Activated gamma-delta T cell treated with Interleukin-2 at 50 U/mL for 16 hours (primary cell): ENCODE data around the gene LMO7.
"Not testable (repeated sequence)": the region's sequence is repeated elsewhere in the genome, so short reads cannot be mapped to it uniquely, and the experiment has no call there.

Experiments
- DNase-seq: peaks from one replicate; pipeline ENCODE4 v3.0.0-alpha.2; 2020

Gene LMO7

DNA sequence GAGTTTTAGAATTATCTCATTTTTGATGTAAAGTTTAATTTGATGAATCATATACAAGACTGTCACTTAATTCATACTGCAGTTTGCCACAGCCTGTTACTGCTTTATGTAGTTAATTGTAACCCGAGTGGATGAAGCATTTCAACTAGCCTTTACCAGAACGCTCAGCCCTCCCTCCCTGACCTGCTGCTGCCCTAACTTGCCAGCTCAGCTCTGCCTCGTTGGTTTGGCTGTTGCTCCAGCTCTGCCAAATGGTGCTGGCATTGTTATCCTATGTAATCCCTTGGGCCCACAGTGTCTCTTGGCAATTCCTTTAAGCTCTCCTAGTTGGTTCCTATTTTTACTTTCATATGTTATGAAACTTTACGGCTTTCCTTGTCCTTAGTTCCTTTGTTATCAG is 113.3 kb downstream of the LMO7 start:
- DNase-seq: no peak

DNA sequence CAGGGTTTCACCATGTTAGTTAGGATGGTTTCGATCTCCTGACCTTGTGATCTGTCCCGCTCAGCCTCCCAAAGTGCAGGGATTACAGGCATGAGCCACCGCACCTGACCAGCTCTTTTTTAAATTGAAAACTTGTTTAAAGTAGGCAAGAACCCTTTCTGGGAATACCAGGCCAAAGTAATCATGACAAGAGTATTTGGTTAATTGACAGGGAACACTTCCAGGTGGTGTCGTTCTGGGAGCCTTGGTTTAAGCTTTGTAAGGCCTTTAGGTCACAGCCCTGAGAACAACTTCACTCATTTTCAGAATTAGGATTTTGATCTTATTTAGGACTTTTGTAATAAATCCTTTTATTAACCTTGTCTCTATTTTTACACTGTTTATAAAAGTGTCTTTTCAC is 115.2 kb downstream of the LMO7 start:
- DNase-seq: no peak

- no peak for DNase-seq
These were observed 116.7 kb downstream of the LMO7 start for GRCh38 chr13:75752826-75753225.

- DNase-seq: no peak
These were observed 118.8 kb downstream of the LMO7 start for GRCh38 chr13:75754936-75755335.

- DNase-seq: no peak
These were observed 121.2 kb downstream of the LMO7 start for GRCh38 chr13:75757336-75757735.

DNA sequence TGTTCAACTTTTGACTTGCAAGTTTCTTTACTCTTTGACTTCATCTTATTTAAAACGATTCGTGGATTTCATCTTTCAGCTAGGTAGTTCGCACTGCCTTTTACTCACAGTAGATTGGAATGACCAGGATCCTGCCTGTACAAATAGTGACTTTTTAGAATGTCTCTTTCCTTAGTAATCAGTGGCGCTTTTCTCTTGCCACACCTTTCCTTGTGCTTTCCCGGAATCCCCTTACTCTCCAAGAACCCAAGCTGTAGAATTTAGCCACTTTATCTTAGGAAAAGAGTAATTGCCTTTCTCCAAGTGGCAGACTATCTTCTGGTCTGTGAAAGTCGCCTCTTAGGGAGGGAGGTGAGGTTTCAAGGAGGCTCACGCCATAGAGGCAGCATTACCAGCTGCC is 123.4 kb downstream of the LMO7 start:
- DNase-seq: no peak

GRCh38 chr13:75760131-75761021 is 124.2 kb downstream of the LMO7 start:
- DNase-seq: no peak

- DNase-seq: no peak
These were observed 125.2 kb downstream of the LMO7 start for GRCh38 chr13:75761369-75761768.

GRCh38 chr13:75762076-75762937 is 126.2 kb downstream of the LMO7 start:
- peak; percentile 6 for DNase-seq

DNA sequence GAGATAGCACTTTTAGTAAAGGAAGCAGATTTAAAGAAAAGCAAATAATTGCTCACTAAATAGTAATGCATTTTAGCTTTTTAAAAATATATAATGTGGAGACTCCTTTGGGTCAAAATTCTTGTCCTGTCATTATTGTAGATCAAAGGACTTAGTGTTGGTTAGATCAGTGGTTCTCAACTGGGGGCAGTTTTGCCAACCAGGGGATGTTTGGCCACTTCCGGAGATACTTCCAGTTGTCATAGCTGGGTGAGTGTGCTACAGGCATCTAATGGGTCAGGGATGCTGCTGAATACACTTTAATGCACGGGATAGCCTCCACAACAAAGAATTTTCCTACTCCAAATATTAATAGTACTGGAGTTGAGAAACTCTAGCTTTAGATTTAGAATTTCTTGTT is 126.8 kb downstream of the LMO7 start:
- DNase-seq: no peak

- DNase-seq: no peak
These were observed 127.4 kb downstream of the LMO7 start for GRCh38 chr13:75763512-75763911.

- DNase-seq: no peak
These were observed 128.3 kb downstream of the LMO7 start for GRCh38 chr13:75764251-75764925.

GRCh38 chr13:75764926-75765310 is 128.8 kb downstream of the LMO7 start:
- DNase-seq: no peak

DNA sequence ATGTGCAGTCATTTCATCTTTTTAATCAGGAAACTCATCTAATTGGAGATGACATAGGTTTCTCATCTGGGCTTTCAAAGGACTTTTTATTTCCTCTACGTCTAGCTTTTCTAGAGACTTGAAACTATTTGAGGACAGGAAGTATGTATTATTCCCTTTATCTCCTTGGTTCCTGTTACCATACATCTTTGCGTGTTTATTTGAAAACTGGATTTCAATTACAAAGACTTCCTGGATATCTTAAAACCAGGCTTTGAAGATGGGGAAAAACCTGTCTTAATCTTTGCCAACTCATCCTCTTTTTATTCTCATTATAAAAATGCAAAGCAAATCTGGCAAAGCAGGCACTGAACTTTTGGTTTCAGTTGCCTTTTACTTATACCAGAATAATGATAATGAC is 130.5 kb downstream of the LMO7 start:
- DNase-seq: no peak

DNA sequence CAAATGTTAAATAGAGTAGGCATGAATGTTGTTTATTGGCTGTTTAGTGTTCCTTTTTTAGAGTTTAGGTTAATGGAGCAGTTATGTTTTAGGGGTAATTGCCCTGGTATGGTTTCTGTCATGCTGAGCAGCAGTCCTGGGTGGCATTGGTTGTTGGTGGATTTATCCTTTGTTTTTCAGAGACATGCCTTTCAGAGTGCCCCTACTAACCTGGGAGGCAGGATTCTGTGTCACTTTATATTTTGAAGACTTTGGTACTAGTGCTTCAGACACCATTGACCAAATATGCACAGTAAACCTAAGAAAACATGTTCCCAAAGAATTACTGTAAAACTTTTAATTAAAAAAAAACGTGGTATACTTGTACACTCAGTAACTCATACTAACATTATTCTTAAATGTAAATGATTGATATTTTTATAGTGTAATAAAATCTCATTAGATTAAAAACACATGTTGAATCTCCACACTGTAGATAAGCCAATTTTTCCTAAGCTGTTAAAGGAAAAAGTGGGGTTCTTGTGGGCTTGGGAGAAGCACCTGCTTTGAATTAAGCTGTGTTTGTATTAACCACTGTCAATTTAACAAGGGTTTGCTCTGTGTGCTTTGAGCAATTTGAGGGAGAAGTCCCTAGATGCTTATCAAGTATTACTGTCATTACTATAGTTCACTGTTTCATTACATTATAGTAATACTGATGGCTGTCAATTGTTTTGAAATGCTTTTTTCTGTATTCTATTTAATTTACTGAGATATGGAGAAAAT is 133.2 kb downstream of the LMO7 start:
- no peak for DNase-seq

GRCh38 chr13:75770164-75770563 is 134.0 kb downstream of the LMO7 start:
- no peak for DNase-seq

DNA sequence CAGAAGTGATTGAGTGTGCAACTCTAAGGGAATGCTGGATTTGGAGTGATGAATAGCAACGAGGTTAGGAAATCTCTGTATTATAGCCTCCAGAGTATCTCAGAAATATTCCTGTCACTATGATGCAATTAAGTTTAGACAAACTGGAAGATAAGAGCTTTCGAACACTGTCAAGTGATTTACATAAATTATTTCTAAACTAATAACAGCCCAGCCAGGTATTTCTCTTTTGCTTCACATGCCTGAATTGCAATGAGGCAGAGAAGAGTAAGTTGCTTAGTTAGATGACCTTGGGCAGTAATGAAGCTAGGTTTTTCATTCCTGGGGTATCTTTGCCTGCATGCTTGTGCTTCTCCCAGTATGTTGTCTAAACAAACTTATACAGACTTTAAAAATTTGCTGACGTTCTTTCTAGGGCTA is 134.5 kb downstream of the LMO7 start:
- no peak for DNase-seq

DNA sequence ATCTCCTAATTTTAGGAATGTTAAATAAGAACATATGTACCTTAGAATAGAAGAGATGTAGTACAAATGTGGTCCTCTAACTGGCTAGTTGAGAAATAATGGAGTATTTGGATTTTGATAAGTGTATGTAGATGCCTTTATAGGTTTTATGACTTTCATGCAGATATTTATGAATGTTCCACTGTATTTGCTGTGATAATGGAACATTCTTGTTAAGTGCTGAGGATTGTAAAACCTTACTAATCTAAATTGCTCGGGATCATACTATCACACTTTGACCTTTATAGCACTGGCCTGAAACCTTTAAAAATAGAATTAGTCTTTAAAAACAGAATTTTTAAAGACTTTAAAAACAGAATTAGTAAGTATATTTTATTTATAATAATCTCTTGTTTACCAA is 135.1 kb downstream of the LMO7 start:
- DNase-seq: no peak

- DNase-seq: no peak
These were observed 135.7 kb downstream of the LMO7 start for GRCh38 chr13:75771818-75772217.

GRCh38 chr13:75774176-75774575 is 138.0 kb downstream of the LMO7 start:
- DNase-seq: no peak

- DNase-seq: no peak
These were observed 140.4 kb downstream of the LMO7 start for GRCh38 chr13:75776550-75776949.

- DNase-seq: no peak
These were observed 143.3 kb downstream of the LMO7 start for GRCh38 chr13:75779393-75779792.

GRCh38 chr13:75780103-75780502 is 144.0 kb downstream of the LMO7 start:
- not testable (repeated sequence) for DNase-seq
